Glutamatergic neuron (in vitro differentiated cells): ENCODE results near the gene ABCA3. TPM values are rescaled to one million over a fixed set of nuclear protein-coding genes. Genes with fewer than 3 reads are reported as not detected.

Experiments
- DNase-seq: peaks from one replicate; pipeline ENCODE4 v3.0.0; 2022
- H3K27ac Mint-ChIP-seq: one replicate; pipeline ENCODE4 v1.8.0; 2020; ENCODE audit warnings: mild to moderate bottlenecking, mixed read lengths, inconsistent platforms; ENCODE audit not compliant: unreplicated experiment
- H3K27me3 Mint-ChIP-seq: one replicate; pipeline ENCODE4 v1.8.0; 2020; ENCODE audit warnings: mild to moderate bottlenecking, moderate library complexity, mixed read lengths, inconsistent platforms; ENCODE audit not compliant: unreplicated experiment
- H3K36me3 Mint-ChIP-seq: one replicate; pipeline ENCODE4 v1.8.0; 2020; ENCODE audit warnings: mild to moderate bottlenecking, mixed read lengths, inconsistent platforms; ENCODE audit not compliant: unreplicated experiment
- H3K4me1 Mint-ChIP-seq: one replicate; pipeline ENCODE4 v1.8.0; 2020; ENCODE audit warnings: mild to moderate bottlenecking, low read depth, mixed read lengths, inconsistent platforms; ENCODE audit not compliant: unreplicated experiment
- H3K4me3 Mint-ChIP-seq: one replicate; pipeline ENCODE4 v1.8.0; 2020; ENCODE audit warnings: mild to moderate bottlenecking, mixed read lengths, inconsistent platforms; ENCODE audit not compliant: unreplicated experiment
- H3K9me3 Mint-ChIP-seq: one replicate; pipeline ENCODE4 v1.8.0; 2020; ENCODE audit warnings: mild to moderate bottlenecking, moderate library complexity, mixed read lengths, inconsistent platforms; ENCODE audit not compliant: unreplicated experiment
- CTCF ChIP-seq: fragments of 200-600 bp; sonication (generic); IDR thresholded peaks from one replicate; pipeline ENCODE4 v1.5.0; 2021; ENCODE audit not compliant: partially characterized antibody, unreplicated experiment
- total RNA-seq: library from RNA; stranded (reverse); fragmentation: NEBNext Ultra II Directional; extraction: Animal tissue kit (Norgen Biotek cat#: 25700); gene quantifications from one replicate; pipeline ENCODE4 v1.2.1, GENCODE V29; 2021; ENCODE audit not compliant: unreplicated experiment

ABCA3 gene
- total RNA-seq, 1 donor from 2014 or later = 110 TPM

GRCh38 chr16:2286550-2286949 is 54.0 kb downstream of the ABCA3 start:
- H3K4me1 Mint-ChIP-seq = peaks cover 6% of the 10 kb centered on the region
- DNase-seq = no peak
- H3K27ac Mint-ChIP-seq = no peak overlapping the region
- H3K36me3 Mint-ChIP-seq = peaks cover 5% of the 10 kb centered on the region
- peaks cover 7% of the 10 kb centered on the region for H3K9me3 Mint-ChIP-seq
- no peak overlapping the region for H3K4me3 Mint-ChIP-seq
- no peak for TF ChIP-seq CTCF
- H3K27me3 Mint-ChIP-seq = peaks cover 6% of the 10 kb centered on the region

GRCh38 chr16:2285731-2286191 is 54.8 kb downstream of the ABCA3 start:
- peaks cover 6% of the 10 kb centered on the region for H3K27me3 Mint-ChIP-seq
- H3K4me1 Mint-ChIP-seq = peaks cover 8% of the 10 kb centered on the region
- no peak overlapping the region for H3K4me3 Mint-ChIP-seq
- no peak for DNase-seq
- H3K9me3 Mint-ChIP-seq = peaks cover 7% of the 10 kb centered on the region
- no peak for TF ChIP-seq CTCF
- H3K36me3 Mint-ChIP-seq = peaks cover 5% of the 10 kb centered on the region
- H3K27ac Mint-ChIP-seq = no peak overlapping the region

GRCh38 chr16:2284797-2285576 is 55.5 kb downstream of the ABCA3 start:
- H3K27ac Mint-ChIP-seq = no peak overlapping the region
- TF ChIP-seq CTCF = no peak
- H3K36me3 Mint-ChIP-seq = peaks cover 5% of the 10 kb centered on the region
- peaks cover 13% of the 10 kb centered on the region for H3K4me1 Mint-ChIP-seq
- no peak for DNase-seq
- H3K9me3 Mint-ChIP-seq = peaks cover 8% of the 10 kb centered on the region
- H3K4me3 Mint-ChIP-seq = no peak overlapping the region
- peaks cover 8% of the 10 kb centered on the region for H3K27me3 Mint-ChIP-seq

GRCh38 chr16:2284001-2284770 is 56.3 kb downstream of the ABCA3 start:
- Mint-ChIP-seq H3K9me3 (peaks cover 15% of the 10 kb centered on the region), H3K27ac (peak overlapping the region; percentile 1), H3K4me1 (peaks cover 18% of the 10 kb centered on the region), H3K36me3 (peaks cover 5% of the 10 kb centered on the region), H3K4me3 (no peak overlapping the region), H3K27me3 (peaks cover 8% of the 10 kb centered on the region)
- DNase-seq = no peak
- TF ChIP-seq CTCF = no peak
